HepG2 (cell line): ENCODE data around the gene PI3. TPM values are rescaled to one million over a fixed set of nuclear protein-coding genes. Genes with fewer than 3 reads are reported as not detected.
"Not testable (repeated sequence)": the region's sequence is repeated elsewhere in the genome, so short reads cannot be mapped to it uniquely, and the experiment has no call there.

Experiments used
- ATAC-seq: fragments of 200-7000 bp; cut with Tn5 transposase; 3 replicates; pipeline ENCODE4 v1.9.1; 2020; ENCODE audit warnings: mild to moderate bottlenecking, moderate library complexity
- BruUV-seq: library from RNA; stranded (reverse); fragments of 400-500 nt; replicated peaks from 2 replicates; lab custom pipeline; 2021; lab: Mats Ljungman, UMichigan
- CTCF ChIA-PET: fragments of 300-600 bp; formaldehyde crosslinking; extraction: SDS; loops from one replicate; lab custom pipeline; 2021; ENCODE audit warnings: low total read pairs, inconsistent platforms, low intra/inter-chr PET ratio; lab: Yijun Ruan, JAX
- POLR2A ChIA-PET: fragments of 350-600 bp; sonication (Branson Sonifier 250); formaldehyde crosslinking; loops from one replicate; lab custom pipeline; 2020; ENCODE audit warnings: antibody characterized with exemption, inconsistent platforms; lab: Yijun Ruan, JAX
- DNase-seq: peaks from one replicate; pipeline ENCODE4 v3.0.0-alpha.2; 2015; ENCODE audit warnings: low spot score
- FAIRE-seq: peaks from 3 replicates; lab custom pipeline; 2011; peaks lifted over from hg19 to GRCh38; lab: Jason Lieb, UNC
- H2AFZ ChIP-seq: one replicate; pipeline ENCODE4 v1.6.1; 2011; ENCODE audit warnings: low read length, inconsistent platforms
- H3K27ac ChIP-seq: fragments of 300-600 bp; 3 replicates; pipeline ENCODE4 v1.8.0; 2011; ENCODE audit warnings: mixed run types, mild to moderate bottlenecking, mixed read lengths, low read length, inconsistent platforms; ENCODE audit not compliant: insufficient read depth; ENCODE audit errors: extremely low read length
- H3K27me3 ChIP-seq, 2 experiments: fragments of 200-600 bp in 1 of 2; 2 replicates in 1 of 2; 3 replicates in 1 of 2; pipeline versions ENCODE4 v1.6.0 to v1.8.0; 2011; ENCODE audit warnings: low read length in 2 of 2, mild to moderate bottlenecking in 2 of 2, moderate library complexity in 2 of 2, inconsistent platforms in 1 of 2; ENCODE audit not compliant: insufficient read depth in 2 of 2, control insufficient read depth in 1 of 2
- H3K36me3 ChIP-seq, 2 experiments: fragments of 200-600 bp in 1 of 2; replicated peaks in 1 of 2; 2 replicates in 1 of 2; 3 replicates in 1 of 2; pipeline versions ENCODE4 v1.5.1 to v1.8.0; 2011; ENCODE audit warnings: low read length in 2 of 2, inconsistent platforms in 1 of 2; ENCODE audit not compliant: insufficient read depth in 2 of 2, control insufficient read depth in 1 of 2
- H3K4me1 ChIP-seq: 2 replicates; pipeline ENCODE4 v1.5.1; 2012; ENCODE audit warnings: low read length, inconsistent platforms; ENCODE audit not compliant: insufficient read depth
- H3K4me2 ChIP-seq: 2 replicates; pipeline ENCODE4 v1.6.0; 2011; ENCODE audit warnings: low read depth, low read length, inconsistent platforms
- H3K4me3 ChIP-seq, 3 experiments: fragments of 200-600 bp in 1 of 3; sonication (generic), shearing (Covaris generic) in 1 of 3; replicated peaks in 1 of 3; 2 replicates each; pipeline ENCODE4 v1.5.1; 2011 to 2016; ENCODE audit warnings: low read length in 3 of 3, inconsistent platforms in 2 of 3, low read depth in 2 of 3, mild to moderate bottlenecking in 2 of 3, control low read depth in 1 of 3, mixed read lengths in 1 of 3; ENCODE audit not compliant: insufficient read depth in 1 of 3
- H3K79me2 ChIP-seq: one replicate; pipeline ENCODE4 v1.6.1; 2011; ENCODE audit warnings: low read length, inconsistent platforms; ENCODE audit not compliant: insufficient read depth
- H3K9ac ChIP-seq: 2 replicates; pipeline ENCODE4 v1.6.0; 2011; ENCODE audit warnings: mild to moderate bottlenecking, low read depth, low read length, inconsistent platforms; ENCODE audit not compliant: insufficient read depth
- H3K9me3 ChIP-seq: 2 replicates; pipeline ENCODE4 v1.5.1; 2012; ENCODE audit warnings: mild to moderate bottlenecking, low read length
- H4K20me1 ChIP-seq: 2 replicates; pipeline ENCODE4 v1.6.0; 2011; ENCODE audit warnings: inconsistent platforms, mild to moderate bottlenecking, low read length, moderate library complexity; ENCODE audit not compliant: insufficient read depth
- CHD4 ChIP-seq: fragments of 200-600 bp; sonication (generic); IDR thresholded peaks from 2 replicates; pipeline ENCODE4 v1.7.0; 2017; ENCODE audit warnings: mild to moderate bottlenecking, low read length, borderline replicate concordance
- KDM5B ChIP-seq: sonication (generic); formaldehyde crosslinking; IDR thresholded peaks from 2 replicates; pipeline ENCODE4 v1.4.0; 2020; ENCODE audit warnings: missing genetic modification reagents, mild to moderate bottlenecking, borderline replicate concordance
- KLF16 ChIP-seq, 2 experiments: sonication (generic) in 1 of 2; formaldehyde crosslinking in 1 of 2; IDR thresholded peaks; 2 replicates each; pipeline versions ENCODE4 v1.6.1 to v1.8.0; 2016 to 2023; ENCODE audit warnings: missing genetic modification reagents in 2 of 2, missing compliant biosample characterization in 1 of 2
- NCOR1 ChIP-seq: fragments of 200-600 bp; sonication (generic); IDR thresholded peaks from 2 replicates; pipeline ENCODE4 v1.7.0; 2017; ENCODE audit warnings: antibody characterized with exemption, low read length, borderline replicate concordance
- ZBTB40 ChIP-seq, 2 experiments: fragments of 450-650 bp in 1 of 2; sonication (generic) in 1 of 2; formaldehyde crosslinking in 1 of 2; IDR thresholded peaks; 2 replicates each; pipeline versions ENCODE4 v1.6.1 to v1.8.0; 2016 to 2022; ENCODE audit warnings: antibody characterized with exemption in 1 of 2, mild to moderate bottlenecking in 1 of 2, missing genetic modification reagents in 1 of 2
- ZNF235 ChIP-seq: sonication (generic); formaldehyde crosslinking; IDR thresholded peaks from 2 replicates; pipeline ENCODE4 v1.8.1; 2023; ENCODE audit warnings: mild to moderate bottlenecking, missing genetic modification reagents, borderline replicate concordance
- ZNF629 ChIP-seq: sonication (generic); formaldehyde crosslinking; conservative IDR thresholded peaks from 2 replicates; pipeline ENCODE4 v1.5.0; 2020; ENCODE audit warnings: missing genetic modification reagents
- WGBS: methylation state at CpG from one replicate; pipeline ENCODE4 v1.1.6; 2017; ENCODE audit warnings: low lambda C conversion rate; 5-methylcytosine and 5-hydroxymethylcytosine counted together
- in situ Hi-C: cut with HindIII; loops from 2 replicates; pipeline ENCODE4 v1.10.0; 2017; ENCODE audit warnings: low pct_unique_long_range_greater_than_20kb; ENCODE audit not compliant: extremely low pct_ligation_motif_present
- intact Hi-C: fragments of 100-400 bp; cut with micrococcal nuclease; formaldehyde crosslinking; loops from one replicate; pipeline ENCODE4 v1.10.0; 2022; ENCODE audit not compliant: unreplicated experiment
- polyA plus RNA-seq, 8 experiments: library from polyadenylated mRNA; depleted of rRNA in 3 of 8; stranded (reverse) in 7 of 8; unstranded in 1 of 8; fragments of >200 nt; fragmentation: Illumina TruSeq in 4 of 8; extraction: Trizol in 4 of 8; gene quantifications; 2 replicates each; pipeline versions ENCODE4 v1.2.1 to v1.2.3, GENCODE V29; 2011 to 2016; ENCODE audit warnings: low read depth in 4 of 8, missing spikeins in 1 of 8, mixed read lengths in 1 of 8; ENCODE audit not compliant: insufficient read depth in 1 of 8
- total RNA-seq, 5 experiments: library from RNA; depleted of rRNA; stranded (reverse); fragments of >200 nt; fragmentation: Illumina TruSeq; extraction: Trizol; gene quantifications; 2 replicates each; pipeline ENCODE4 v1.2.3, GENCODE V29; 2016; ENCODE audit warnings: low read depth in 1 of 5

The PI3 gene
- total and polyA plus RNA-seq, 2 of the 13 experiments (the other 11 are each of a cell fraction or from before 2014, with no cell fraction given): 0.22 TPM; not detected in 1

- ATAC-seq, H3K36me3 ChIP-seq, POLR2A ChIA-PET, CTCF ChIA-PET, H3K4me3 ChIP-seq, H3K4me1 ChIP-seq, DNase-seq, FAIRE-seq, H3K79me2 ChIP-seq, H2AFZ ChIP-seq, H3K9ac ChIP-seq, H3K27ac ChIP-seq, H3K9me3 ChIP-seq, H3K4me2 ChIP-seq, BruUV-seq, in situ Hi-C loops, H4K20me1 ChIP-seq: not testable (repeated sequence)
- H3K27me3 ChIP-seq: peaks cover 0 to 17% of the 10 kb centered on the region in 2 experiments; a peak in 4 of 5 replicates
- 49% methylated on average over 5 of the region's 5 CpGs for WGBS
- intact Hi-C loops: loop anchor here (5.0 to 10.0 kb wide), 2 partner anchors 152 to 565 kb away; no protein-coding TSS in a partner anchor
These were observed 34.8 kb upstream of the PI3 start for GRCh38 chr20:45139733-45140375.

GRCh38 chr20:45140836-45141235 lies 33.9 kb upstream of the PI3 start:
- Histone ChIP-seq H3K4me2 (no peak overlapping the region), H3K79me2 (no peaks in the 10 kb centered on the region), H3K9me3 (no peaks in the 10 kb centered on the region), H2AFZ (no peak overlapping the region), H3K27ac (no peak overlapping the region), H3K4me3 (no peak overlapping the region), H3K36me3 (no peaks in the 10 kb centered on the region), H4K20me1 (no peaks in the 10 kb centered on the region), H3K27me3 (peaks cover 0 to 22% of the 10 kb centered on the region in 2 experiments; a peak in 4 of 5 replicates), H3K9ac (no peak overlapping the region), H3K4me1 (peaks cover 8% of the 10 kb centered on the region)
- ChIA-PET CTCF (no interaction called here), POLR2A (no interaction called here)
- intact Hi-C loops: no loop called here
- no peak for ATAC-seq
- under 1% methylated on average over 4 of the region's 4 CpGs for WGBS
- DNase-seq: no peak
- BruUV-seq: no TSS peak
- FAIRE-seq: no peak
- in situ Hi-C loops: no loop called here
- TF ChIP-seq ZNF235 (no peak), CHD4 (no peak), ZBTB40 (IDR thresholded peaks at IDR 0.05) (no peak), ZBTB40 (CRISPR knock-in tag; IDR thresholded peaks at IDR 0.05) (no peak), KDM5B (CRISPR knock-in tag) (no peak), KLF16 (CRISPR knock-in tag; IDR thresholded peaks at IDR 0.05) (no peak), NCOR1 (no peak), ZNF629 (CRISPR knock-in tag) (no peak)
